Measurements from ENCODE around the gene KRTAP10-2. TPM values are rescaled to one million over a fixed set of nuclear protein-coding genes. Genes with fewer than 3 reads are reported as not detected.
A peak's percentile ranks its signal among the peaks of the same experiment; 100 is the strongest.
"Not testable (repeated sequence)": the region's sequence is repeated elsewhere in the genome, so short reads cannot be mapped to it uniquely, and the experiment has no call there.

Gene KRTAP10-2
- total RNA-seq, 1 donor from 2014 or later, result not detected

- no peak for DNase-seq
- no peak overlapping the region for H3K4me3 Mint-ChIP-seq
- intact Hi-C loops (cut with micrococcal nuclease), result no loop called here
- TF ChIP-seq CTCF (IDR thresholded peaks at IDR 0.05), result no peak
- POLR2A ChIA-PET, result no interaction called here
- peaks cover 2% of the 10 kb centered on the region for H3K9me3 Mint-ChIP-seq
- CTCF ChIA-PET, result no interaction called here
- H3K4me1 Mint-ChIP-seq, result peaks cover 12% of the 10 kb centered on the region
- peaks cover 34% of the 10 kb centered on the region for H3K27me3 Mint-ChIP-seq
- ATAC-seq (ENCODE audit: low read depth), result no peak
- H3K36me3 Mint-ChIP-seq (ENCODE audit: low read depth), result peaks cover 2% of the 10 kb centered on the region
- H3K27ac Mint-ChIP-seq, result no peak overlapping the region
Observed at GRCh38 chr21:44552681-44553080, 1.4 kb upstream of the KRTAP10-2 start.

DNA sequence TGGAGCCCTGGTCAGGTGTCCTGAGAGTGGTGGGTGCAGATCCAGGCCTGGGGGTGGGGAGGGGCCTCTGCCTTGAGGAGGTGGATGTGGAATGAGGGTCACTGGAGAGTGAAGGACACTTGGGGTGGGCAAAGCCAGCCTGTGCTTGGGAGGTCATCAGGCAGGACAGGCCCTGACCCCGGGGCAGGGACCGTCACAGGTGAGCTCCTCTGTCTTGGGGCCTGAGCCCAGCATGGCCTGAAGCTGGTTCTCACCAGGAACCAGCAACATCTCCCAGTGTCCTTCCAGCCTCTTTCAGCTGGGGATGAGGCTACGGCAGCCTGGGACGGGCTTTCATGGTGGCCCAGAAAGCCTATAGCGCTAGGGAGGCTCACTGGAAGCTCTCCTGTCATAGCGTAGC, 831 bp upstream of the KRTAP10-2 start:
- Mint-ChIP-seq H3K27me3 (peaks cover 33% of the 10 kb centered on the region), H3K9me3 (peaks cover 6% of the 10 kb centered on the region), H3K36me3 (ENCODE audit: low read depth) (peaks cover 4% of the 10 kb centered on the region), H3K4me3 (no peak overlapping the region), H3K4me1 (peaks cover 15% of the 10 kb centered on the region), H3K27ac (no peak overlapping the region)
- POLR2A ChIA-PET, result no interaction called here
- CTCF ChIA-PET, result no interaction called here
- no peak for TF ChIP-seq CTCF (IDR thresholded peaks at IDR 0.05)
- DNase-seq (no peak), ATAC-seq (ENCODE audit: low read depth) (no peak)
- intact Hi-C loops (cut with micrococcal nuclease), result no loop called here

DNA sequence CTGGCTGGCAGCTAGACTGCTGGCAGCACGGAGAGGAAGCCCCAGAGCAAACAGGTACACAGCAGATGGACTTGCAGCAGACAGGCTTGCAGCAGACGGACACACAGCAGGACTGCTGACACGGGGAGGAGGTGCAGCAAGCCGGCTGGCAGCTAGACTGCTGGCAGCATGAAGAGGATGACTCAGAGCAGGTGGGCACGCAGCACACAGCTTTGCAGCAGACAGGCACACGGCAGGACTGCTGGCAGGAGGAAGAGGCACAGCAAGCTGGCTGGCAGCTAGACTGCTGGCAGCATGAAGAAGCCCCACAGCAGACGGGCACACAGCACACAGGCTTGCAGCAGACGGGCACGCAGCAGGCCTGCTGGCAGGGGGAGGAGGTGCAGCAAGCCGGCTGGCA, 498 bp downstream of the KRTAP10-2 start:
- TF ChIP-seq CTCF (IDR thresholded peaks at IDR 0.05), result no peak
- Mint-ChIP-seq H3K36me3 (ENCODE audit: low read depth) (peaks cover 8% of the 10 kb centered on the region), H3K27me3 (peaks cover 35% of the 10 kb centered on the region), H3K27ac (peak overlapping the region; percentile 4), H3K9me3 (peaks cover 12% of the 10 kb centered on the region), H3K4me1 (peaks cover 8% of the 10 kb centered on the region), H3K4me3 (no peak overlapping the region)
- CTCF ChIA-PET, result no interaction called here
- POLR2A ChIA-PET, result no interaction called here
- ATAC-seq (ENCODE audit: low read depth) (no peak), DNase-seq (no peak)
- intact Hi-C loops (cut with micrococcal nuclease), result no loop called here

DNA sequence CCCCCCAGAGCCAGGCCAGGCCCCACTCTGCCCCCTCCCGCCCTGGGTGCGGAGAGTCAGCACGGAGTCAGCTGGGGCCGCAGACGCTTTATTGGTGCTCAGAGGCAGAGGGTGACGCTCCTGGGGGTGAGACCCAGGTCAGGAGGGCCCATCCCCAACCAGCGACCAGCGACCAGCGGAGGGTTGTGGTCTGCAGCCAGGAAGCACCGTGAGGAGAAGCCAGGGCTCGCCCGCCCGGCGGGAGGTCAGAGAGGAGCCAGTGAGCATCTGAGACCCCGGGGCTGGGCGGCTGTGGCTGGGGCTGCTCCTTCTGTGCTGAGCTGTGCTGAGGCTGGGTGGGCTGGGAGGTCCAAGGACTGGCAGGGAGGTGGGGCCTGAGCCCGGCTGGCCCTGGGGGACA, 1.0 kb downstream of the KRTAP10-2 start:
- intact Hi-C loops (cut with micrococcal nuclease); H3K27ac Mint-ChIP-seq; H3K4me3 Mint-ChIP-seq; H3K4me1 Mint-ChIP-seq; ATAC-seq (ENCODE audit: low read depth); CTCF ChIA-PET; DNase-seq; POLR2A ChIA-PET; H3K36me3 Mint-ChIP-seq (ENCODE audit: low read depth): not testable (repeated sequence)
- Mint-ChIP-seq H3K9me3 (peaks cover 17% of the 10 kb centered on the region), H3K27me3 (peaks cover 35% of the 10 kb centered on the region)

- TF ChIP-seq CTCF (IDR thresholded peaks at IDR 0.05), result no peak
- no peak overlapping the region for H3K27ac Mint-ChIP-seq
Observed at GRCh38 chr21:44549525-44550211, 1.6 kb downstream of the KRTAP10-2 start.

DNA sequence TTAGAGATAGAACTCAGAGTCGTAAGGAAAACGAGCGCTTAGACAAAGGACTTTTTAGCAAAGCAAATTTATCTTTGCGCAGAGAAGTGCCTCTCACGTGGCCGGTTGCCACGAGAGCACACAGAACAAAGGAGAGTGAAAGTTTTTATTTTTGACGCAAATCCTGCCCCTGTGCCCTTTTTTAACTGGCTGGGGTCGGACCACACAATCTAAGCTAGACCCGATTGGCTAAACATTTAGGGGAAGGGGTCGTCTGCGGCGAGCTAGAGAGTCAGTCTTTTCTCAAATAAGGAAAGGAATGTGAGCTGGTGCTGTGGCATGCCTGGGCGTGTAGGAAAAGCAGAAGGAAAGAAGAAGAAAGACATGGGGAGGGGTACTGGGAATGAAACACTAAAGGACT, 2.4 kb downstream of the KRTAP10-2 start:
- Mint-ChIP-seq H3K4me1 (peaks cover 8% of the 10 kb centered on the region), H3K36me3 (ENCODE audit: low read depth) (peaks cover 8% of the 10 kb centered on the region), H3K27ac (no peak overlapping the region), H3K27me3 (peaks cover 35% of the 10 kb centered on the region), H3K4me3 (no peak overlapping the region), H3K9me3 (peaks cover 17% of the 10 kb centered on the region)
- TF ChIP-seq CTCF (IDR thresholded peaks at IDR 0.05), result no peak
- ATAC-seq (ENCODE audit: low read depth), result no peak
- POLR2A ChIA-PET, result no interaction called here
- CTCF ChIA-PET, result no interaction called here
- intact Hi-C loops (cut with micrococcal nuclease), result no loop called here
- DNase-seq, result no peak

More at GRCh38 chr21:44549525-44550211, 1.6 kb downstream of the KRTAP10-2 start:
- intact Hi-C loops (cut with micrococcal nuclease), result no loop called here
- Mint-ChIP-seq H3K4me1 (peaks cover 8% of the 10 kb centered on the region), H3K27me3 (peaks cover 35% of the 10 kb centered on the region), H3K9me3 (peaks cover 17% of the 10 kb centered on the region), H3K4me3 (no peak overlapping the region), H3K36me3 (ENCODE audit: low read depth) (peaks cover 8% of the 10 kb centered on the region)
- POLR2A ChIA-PET, result no interaction called here
- peak; percentile 12 for DNase-seq
- CTCF ChIA-PET, result no interaction called here
- ATAC-seq (ENCODE audit: low read depth), result no peak
